Loucy (cell line): Measurements from ENCODE around the gene ARRDC2.

Source experiments
- H2AFZ ChIP-seq: fragments of 200-600 bp; sonication (generic); 2 replicates; pipeline ENCODE4 v1.6.0; 2016; ENCODE audit warnings: antibody characterized with exemption, mild to moderate bottlenecking, low read length, moderate library complexity
- H3F3A ChIP-seq: fragments of 200-600 bp; 2 replicates; pipeline ENCODE4 v1.6.0; 2016; ENCODE audit warnings: antibody characterized with exemption, low read depth, mild to moderate bottlenecking
- H3K27me3 ChIP-seq: fragments of 200-600 bp; sonication (generic); 2 replicates; pipeline ENCODE4 v1.6.1; 2014; ENCODE audit warnings: low read length, mild to moderate bottlenecking; ENCODE audit not compliant: insufficient read depth, poor library complexity, severe bottlenecking
- H3K36me3 ChIP-seq: fragments of 200-600 bp; sonication (generic); 2 replicates; pipeline ENCODE4 v1.6.1; 2016; ENCODE audit warnings: low read length; ENCODE audit not compliant: insufficient read depth
- H3K4me1 ChIP-seq: fragments of 200-600 bp; sonication (generic); 2 replicates; pipeline ENCODE4 v1.5.1; 2014; ENCODE audit warnings: low read length, mild to moderate bottlenecking; ENCODE audit not compliant: insufficient read depth, poor library complexity, severe bottlenecking
- H3K4me2 ChIP-seq: fragments of 200-600 bp; sonication (generic); 2 replicates; pipeline ENCODE4 v1.6.0; 2014; ENCODE audit warnings: antibody characterized with exemption, low read length, low read depth, mild to moderate bottlenecking; ENCODE audit not compliant: poor library complexity, severe bottlenecking
- H3K4me3 ChIP-seq: fragments of 200-600 bp; sonication (generic); 2 replicates; pipeline ENCODE4 v1.5.1; 2014; ENCODE audit warnings: low read length, mild to moderate bottlenecking, mixed read lengths; ENCODE audit not compliant: poor library complexity, severe bottlenecking
- H3K79me2 ChIP-seq: fragments of 200-600 bp; sonication (generic); 2 replicates; pipeline ENCODE4 v1.6.1; 2014; ENCODE audit warnings: low read length; ENCODE audit not compliant: insufficient read depth
- H3K9ac ChIP-seq: fragments of 200-600 bp; sonication (generic); 2 replicates; pipeline ENCODE4 v1.6.0; 2014; ENCODE audit warnings: mild to moderate bottlenecking, low read depth, low read length, moderate library complexity; ENCODE audit not compliant: poor library complexity, severe bottlenecking
- H3K9me2 ChIP-seq: fragments of 200-600 bp; sonication (generic); replicated peaks from 2 replicates; pipeline ENCODE4 v1.6.1; 2016; ENCODE audit warnings: low read depth, low read length, mixed read lengths
- H3K9me3 ChIP-seq: fragments of 200-600 bp; sonication (generic); 2 replicates; pipeline ENCODE4 v1.6.1; 2014; ENCODE audit warnings: mild to moderate bottlenecking, antibody characterized with exemption, low read length, low read depth; ENCODE audit not compliant: insufficient read depth
- H4K20me1 ChIP-seq: fragments of 200-600 bp; sonication (generic); 2 replicates; pipeline ENCODE4 v1.6.0; 2014; ENCODE audit warnings: antibody characterized with exemption, low read length, mild to moderate bottlenecking; ENCODE audit not compliant: insufficient read depth, poor library complexity, severe bottlenecking
- EZH2phosphoT487 ChIP-seq: fragments of 200-600 bp; IDR thresholded peaks from 2 replicates; pipeline ENCODE4 v1.6.1; 2018; ENCODE audit warnings: antibody characterized with exemption, mild to moderate bottlenecking, moderate library complexity, borderline replicate concordance
- TF ChIP-seq, protein P1 (sequence below): fragments of 200-600 bp; sonication (generic); conservative IDR thresholded peaks from 2 replicates; pipeline ENCODE4 v1.5.1; 2014; ENCODE audit warnings: mild to moderate bottlenecking, antibody characterized with exemption, low read length

Gene ARRDC2

DNA sequence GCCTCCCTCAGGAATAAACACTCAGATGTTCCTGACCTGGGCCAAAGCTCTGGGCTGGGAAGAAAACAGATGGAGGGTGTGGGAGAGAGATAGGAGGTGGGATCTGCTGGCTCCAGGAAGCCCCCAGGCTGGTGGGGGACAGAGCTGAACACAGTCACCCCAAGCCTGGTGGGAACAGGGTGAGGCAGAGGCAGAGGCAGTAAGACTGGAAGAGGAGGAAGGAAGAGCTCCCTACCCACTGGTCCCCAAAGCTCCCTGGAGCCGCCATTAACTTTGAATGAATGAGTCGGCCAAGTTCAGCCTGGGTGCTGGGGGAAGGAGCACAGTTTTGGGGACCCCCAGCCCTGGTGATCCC lies 41.9 kb upstream of the ARRDC2 start:
- Histone ChIP-seq H3K9me3 (no peaks in the 10 kb centered on the region), H3K36me3 (no peaks in the 10 kb centered on the region), H3K9ac (no peak overlapping the region), H3K79me2 (no peaks in the 10 kb centered on the region), H3K4me3 (no peak overlapping the region), H3K9me2 (no peaks in the 10 kb centered on the region), H2AFZ (no peak overlapping the region), H3K4me2 (no peak overlapping the region), H3F3A (no peaks in the 10 kb centered on the region), H3K27me3 (no peaks in the 10 kb centered on the region), H4K20me1 (no peaks in the 10 kb centered on the region), H3K4me1 (peaks cover 5% of the 10 kb centered on the region)
- TF ChIP-seq, protein P1, sequence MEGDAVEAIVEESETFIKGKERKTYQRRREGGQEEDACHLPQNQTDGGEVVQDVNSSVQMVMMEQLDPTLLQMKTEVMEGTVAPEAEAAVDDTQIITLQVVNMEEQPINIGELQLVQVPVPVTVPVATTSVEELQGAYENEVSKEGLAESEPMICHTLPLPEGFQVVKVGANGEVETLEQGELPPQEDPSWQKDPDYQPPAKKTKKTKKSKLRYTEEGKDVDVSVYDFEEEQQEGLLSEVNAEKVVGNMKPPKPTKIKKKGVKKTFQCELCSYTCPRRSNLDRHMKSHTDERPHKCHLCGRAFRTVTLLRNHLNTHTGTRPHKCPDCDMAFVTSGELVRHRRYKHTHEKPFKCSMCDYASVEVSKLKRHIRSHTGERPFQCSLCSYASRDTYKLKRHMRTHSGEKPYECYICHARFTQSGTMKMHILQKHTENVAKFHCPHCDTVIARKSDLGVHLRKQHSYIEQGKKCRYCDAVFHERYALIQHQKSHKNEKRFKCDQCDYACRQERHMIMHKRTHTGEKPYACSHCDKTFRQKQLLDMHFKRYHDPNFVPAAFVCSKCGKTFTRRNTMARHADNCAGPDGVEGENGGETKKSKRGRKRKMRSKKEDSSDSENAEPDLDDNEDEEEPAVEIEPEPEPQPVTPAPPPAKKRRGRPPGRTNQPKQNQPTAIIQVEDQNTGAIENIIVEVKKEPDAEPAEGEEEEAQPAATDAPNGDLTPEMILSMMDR = no peak
- TF ChIP-seq EZH2phosphoT487 = no peak

DNA sequence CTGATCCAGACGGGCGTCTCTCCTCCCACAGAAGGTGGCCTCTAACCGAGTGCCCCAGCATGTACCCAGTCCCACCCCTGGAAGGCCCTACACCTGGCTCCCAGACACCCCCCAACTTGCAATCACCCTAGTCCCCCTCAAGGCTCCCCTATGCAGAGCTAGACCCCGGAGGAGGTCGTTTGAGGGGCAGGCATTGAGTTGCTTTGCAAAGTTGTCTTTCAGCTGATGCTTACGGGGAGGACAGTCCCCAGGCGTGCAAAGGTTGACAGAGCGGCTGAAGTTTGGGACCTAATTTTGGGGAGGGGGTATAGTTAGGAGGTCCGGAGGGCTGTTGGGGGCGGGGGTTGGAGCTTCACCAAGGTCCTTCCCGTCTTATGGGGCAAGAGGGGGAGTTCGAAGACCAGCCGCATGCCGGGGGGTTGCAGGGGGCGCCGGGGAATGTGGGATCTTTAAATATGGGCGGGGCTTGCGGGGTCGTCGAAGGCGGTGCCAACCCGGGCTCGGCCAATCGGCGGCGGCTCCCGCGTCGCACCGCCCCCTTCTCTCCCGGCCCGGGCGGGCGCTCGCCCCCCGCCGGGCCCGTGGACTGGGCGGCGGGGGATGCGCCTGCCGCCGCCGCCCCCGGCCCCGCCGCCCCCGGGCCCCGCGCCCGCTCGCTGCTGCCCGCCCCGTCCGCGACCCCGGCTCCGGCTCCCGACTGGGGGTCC lies 41.3 kb upstream of the ARRDC2 start, which contains the start of gene KCNN1:
KCNN1 (plus strand) TSS at position 558 of the 707 bp plus-strand sequence. CDS start 6,782 bp downstream, outside the sequence.
- Histone ChIP-seq H3F3A (no peaks in the 10 kb centered on the region), H3K9me2 (no peaks in the 10 kb centered on the region), H4K20me1 (no peaks in the 10 kb centered on the region), H3K9ac (no peak within 1 kb of the TSS), H3K4me3 (no peak within 1 kb of the TSS), H3K9me3 (no peaks in the 10 kb centered on the region), H3K27me3 (no peaks in the 10 kb centered on the region), H3K79me2 (no peaks in the 10 kb centered on the region), H3K4me1 (peaks cover 5% of the 10 kb centered on the region), H3K4me2 (no peak within 1 kb of the TSS), H3K36me3 (no peaks in the 10 kb centered on the region), H2AFZ (no peak within 1 kb of the TSS)
- no peak for TF ChIP-seq EZH2phosphoT487
- TF ChIP-seq, protein P1 = no peak

DNA sequence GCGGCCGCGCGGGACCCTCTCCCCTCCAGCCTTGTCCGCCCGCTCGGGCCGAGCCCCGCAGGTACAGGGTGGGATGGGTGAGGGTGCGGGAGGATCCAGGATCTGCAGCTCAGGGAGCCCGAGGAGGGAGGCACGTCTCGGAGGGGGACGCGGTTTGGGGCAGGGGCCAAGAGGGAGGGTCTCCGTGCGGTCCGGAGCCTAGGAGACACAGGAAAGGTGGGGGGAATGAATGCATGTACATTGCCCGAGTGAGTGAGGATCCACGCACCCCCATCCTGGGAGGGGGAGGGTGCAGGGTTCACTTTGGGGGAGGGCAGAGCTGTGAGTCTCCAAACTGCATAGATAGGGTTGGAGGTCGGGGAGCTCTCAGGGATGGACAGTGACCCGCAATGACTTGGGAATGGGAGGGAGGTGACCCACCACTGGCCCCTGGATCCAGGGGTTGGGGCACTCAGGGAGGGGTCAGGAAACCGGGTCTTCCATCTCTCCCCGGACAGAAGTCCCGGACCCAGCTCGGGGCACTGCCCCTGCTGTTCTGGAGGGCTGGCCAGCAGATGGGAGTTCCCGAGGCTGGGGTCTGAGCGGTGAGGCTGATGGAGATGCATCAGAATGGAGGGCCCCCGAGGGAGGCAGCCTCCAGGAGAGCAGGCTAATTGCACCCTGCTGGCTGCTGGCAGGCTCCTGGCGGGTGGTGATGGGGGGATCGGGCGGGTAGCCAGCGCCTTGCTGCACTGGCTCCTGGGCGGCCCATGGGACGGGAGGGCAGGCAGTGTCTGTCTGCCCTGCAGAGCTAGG lies 40.5 kb upstream of the ARRDC2 start:
- Histone ChIP-seq H3F3A (no peaks in the 10 kb centered on the region), H2AFZ (no peak overlapping the region), H3K4me2 (no peak overlapping the region), H3K79me2 (no peaks in the 10 kb centered on the region), H3K4me1 (peaks cover 5% of the 10 kb centered on the region), H3K9me3 (no peaks in the 10 kb centered on the region), H3K9ac (no peak overlapping the region), H3K36me3 (no peaks in the 10 kb centered on the region), H3K9me2 (no peaks in the 10 kb centered on the region), H3K4me3 (no peak overlapping the region), H3K27me3 (no peaks in the 10 kb centered on the region), H4K20me1 (no peaks in the 10 kb centered on the region)
- TF ChIP-seq EZH2phosphoT487 = no peak
- TF ChIP-seq, protein P1 = no peak
